B cell (primary cell): Measurements from ENCODE around the gene TADA2A. TPM values are rescaled to one million over a fixed set of nuclear protein-coding genes. Genes with fewer than 3 reads are reported as not detected.
"Not testable (repeated sequence)": the region's sequence is repeated elsewhere in the genome, so short reads cannot be mapped to it uniquely, and the experiment has no call there.

Experiments
- ATAC-seq: fragments of 200-7000 bp; cut with Tn5 transposase; one replicate; pipeline ENCODE4 v1.10.0; 2021; ENCODE audit warnings: low read depth, mild to moderate bottlenecking, moderate number of reproducible peaks, moderate library complexity
- CTCF ChIA-PET: fragments of 350-600 bp; sonication (Branson Sonifier 250); formaldehyde crosslinking; loops from one replicate; lab custom pipeline; 2021; ENCODE audit warnings: antibody characterized with exemption, inconsistent platforms; lab: Charles Lee
- POLR2A ChIA-PET: fragments of 350-600 bp; sonication (Branson Sonifier 250); formaldehyde crosslinking; loops from one replicate; lab custom pipeline; 2021; ENCODE audit warnings: antibody characterized with exemption; lab: Charles Lee
- DNase-seq: peaks from one replicate; pipeline ENCODE4 v3.0.0; 2013
- H2AFZ ChIP-seq: 2 replicates; pipeline ENCODE4 v1.6.1; 2012; ENCODE audit warnings: mild to moderate bottlenecking, low read depth, low read length; ENCODE audit not compliant: insufficient read depth, poor library complexity, severe bottlenecking
- H3K27ac ChIP-seq, 2 donors: 1 replicate in 1 of 2; 2 replicates in 1 of 2; pipeline ENCODE4 v1.5.1; 2012 to 2013; ENCODE audit warnings: low read length in 2 of 2, mild to moderate bottlenecking in 2 of 2, moderate library complexity in 1 of 2
- H3K27me3 ChIP-seq, 4 experiments: fragments of 200-600 bp in 1 of 4; sonication (generic) in 1 of 4; replicated peaks in 1 of 4; 1 replicate in 2 of 4; 2 replicates in 2 of 4; pipeline versions ENCODE4 v1.6.1 to v1.7.0; 2013 to 2016; ENCODE audit warnings: low read length in 3 of 4, mild to moderate bottlenecking in 2 of 4, mixed read lengths in 1 of 4, moderate library complexity in 1 of 4; ENCODE audit not compliant: insufficient read depth in 4 of 4, control insufficient read depth in 3 of 4; ENCODE audit errors: control extremely low read depth in 1 of 4
- H3K36me3 ChIP-seq, 2 experiments: replicated peaks in 1 of 2; 1 replicate in 1 of 2; 2 replicates in 1 of 2; pipeline versions ENCODE4 v1.6.1 to v1.7.1; 2013; ENCODE audit warnings: low read length in 1 of 2; ENCODE audit not compliant: insufficient read depth in 2 of 2, control insufficient read depth in 1 of 2; ENCODE audit errors: control extremely low read depth in 1 of 2, extremely low read depth in 1 of 2
- H3K4me1 ChIP-seq, 2 donors: fragments of 200-600 bp in 1 of 2; sonication (generic) in 1 of 2; 1 replicate in 1 of 2; 2 replicates in 1 of 2; pipeline versions ENCODE4 v1.5.1 to v1.6.1; 2013 to 2017; ENCODE audit warnings: low read length in 2 of 2; ENCODE audit not compliant: control insufficient read depth in 2 of 2, insufficient read depth in 2 of 2
- H3K4me2 ChIP-seq: replicated peaks from 2 replicates; pipeline ENCODE3; 2012; ENCODE audit warnings: mild to moderate bottlenecking, low read depth, low read length; ENCODE audit not compliant: poor library complexity, severe bottlenecking
- H3K4me3 ChIP-seq, 5 experiments: fragments of 200-600 bp in 1 of 5; sonication (generic) in 1 of 5; 1 replicate in 3 of 5; 2 replicates in 2 of 5; pipeline versions ENCODE4 v1.5.1 to v1.7.0; 2011 to 2016; ENCODE audit warnings: low read length in 4 of 5, mild to moderate bottlenecking in 4 of 5, low read depth in 2 of 5, control low read depth in 1 of 5, moderate library complexity in 1 of 5; ENCODE audit not compliant: insufficient read depth in 1 of 5; ENCODE audit errors: control extremely low read depth in 1 of 5, extremely low read depth in 1 of 5
- H3K79me2 ChIP-seq: fragments of 200-600 bp; sonication (generic); one replicate; pipeline ENCODE4 v1.6.0; 2016; ENCODE audit warnings: low read length; ENCODE audit not compliant: control insufficient read depth, insufficient read depth
- H3K9ac ChIP-seq: fragments of 200-600 bp; sonication (generic); 2 replicates; pipeline ENCODE4 v1.6.1; 2017; ENCODE audit warnings: mild to moderate bottlenecking, low read length, moderate library complexity
- H3K9me3 ChIP-seq, 3 donors: one replicate each; pipeline versions ENCODE4 v1.6.1 to v1.7.1; 2013; ENCODE audit warnings: low read length in 2 of 3; ENCODE audit not compliant: control insufficient read depth in 2 of 3, insufficient read depth in 1 of 3; ENCODE audit errors: control extremely low read depth in 1 of 3
- H4K20me1 ChIP-seq: 2 replicates; pipeline ENCODE4 v1.6.0; 2012; ENCODE audit warnings: mild to moderate bottlenecking, low read length; ENCODE audit not compliant: insufficient read depth, control insufficient read depth, poor library complexity, severe bottlenecking
- H3K27ac Mint-ChIP-seq: one replicate; pipeline ENCODE4 v1.8.0; 2021; ENCODE audit warnings: mixed read lengths
- H3K27me3 Mint-ChIP-seq: one replicate; pipeline ENCODE4 v1.8.0; 2021; ENCODE audit warnings: mixed read lengths
- H3K4me1 Mint-ChIP-seq: one replicate; pipeline ENCODE4 v1.8.0; 2021; ENCODE audit warnings: mixed read lengths
- H3K4me3 Mint-ChIP-seq: one replicate; pipeline ENCODE4 v1.8.0; 2021; ENCODE audit warnings: mixed read lengths
- H3K9me3 Mint-ChIP-seq: one replicate; pipeline ENCODE4 v1.8.0; 2022; ENCODE audit warnings: mixed read lengths; ENCODE audit not compliant: insufficient read depth
- CTCF ChIP-seq: fragments of 200-600 bp; IDR thresholded peaks from one replicate; pipeline ENCODE4 v1.8.0; 2022; ENCODE audit warnings: antibody characterized with exemption, mild to moderate bottlenecking
- EZH2 ChIP-seq: IDR thresholded peaks from 2 replicates; pipeline ENCODE4 v1.6.1; 2012; ENCODE audit warnings: borderline replicate concordance, low read depth, mild to moderate bottlenecking, moderate library complexity, low read length; ENCODE audit not compliant: insufficient read depth, poor library complexity, severe bottlenecking
- WGBS: methylation state at CpG from one replicate; pipeline ENCODE4 v1.1.5; 2013; ENCODE audit warnings: missing lambda C conversion rate; ENCODE audit not compliant: insufficient coverage; 5-methylcytosine and 5-hydroxymethylcytosine counted together
- intact Hi-C: fragments of 100-400 bp; cut with micrococcal nuclease; formaldehyde crosslinking; loops from one replicate; pipeline ENCODE4 v1.10.0; 2022
- polyA plus RNA-seq: library from polyadenylated mRNA; depleted of rRNA; stranded (reverse); fragments of >200 nt; gene quantifications from 2 replicates; pipeline ENCODE4 v1.2.3, GENCODE V29; 2012
- total RNA-seq, 2 donors: library from RNA; stranded (reverse); fragments of 120-200 nt in 1 of 2; gene quantifications; 1 replicate in 1 of 2; 2 replicates in 1 of 2; pipeline versions ENCODE4 v1.2.3 to v1.2.4, GENCODE V29; 2013 to 2022

The TADA2A gene
- total and polyA plus RNA-seq, 2 donors (not counting 1 experiment from before 2014, with no cell fraction given) = 10.9 to 43.3 TPM

GRCh38 chr17:37405955-37406634 is 591 bp upstream of the TADA2A start:
- WGBS = 0% methylated on average over 19 of the region's 21 CpGs
- peak; percentile 14 for ATAC-seq
- Histone ChIP-seq H3K9ac (peak overlapping the region; percentile 81), H3K4me1 (peaks cover 4 to 22% of the 10 kb centered on the region in 2 donors), H3K9me3 (no peaks in the 10 kb centered on the region), H4K20me1 (no peaks in the 10 kb centered on the region), H3K4me3 (peak overlapping the region; percentile 71 to 99 (median 91)), H3K36me3 (no peaks in the 10 kb centered on the region), H3K4me2 (peak overlapping the region; percentile 81), H3K27ac (peak overlapping the region; percentile 48 to 50), H2AFZ (peak overlapping the region; percentile 98), H3K27me3 (no peaks in the 10 kb centered on the region), H3K79me2 (peaks cover 49% of the 10 kb centered on the region)
- Mint-ChIP-seq H3K4me1 (peaks cover 36% of the 10 kb centered on the region), H3K4me3 (peak overlapping the region; percentile 99), H3K27me3 (no peaks in the 10 kb centered on the region), H3K9me3 (no peaks in the 10 kb centered on the region), H3K27ac (peak overlapping the region; percentile 97)
- ChIA-PET POLR2A (no interaction called here), CTCF (no interaction called here)
- DNase-seq = no peak
- intact Hi-C loops = no loop called here
- TF ChIP-seq CTCF (no peak), EZH2 (no peak)

- H4K20me1 ChIP-seq, H3K4me2 ChIP-seq, H2AFZ ChIP-seq, ATAC-seq, H3K9me3 Mint-ChIP-seq, H3K27me3 ChIP-seq, H3K9me3 ChIP-seq, H3K27me3 Mint-ChIP-seq, H3K4me3 ChIP-seq, intact Hi-C loops, DNase-seq, H3K27ac ChIP-seq, H3K9ac ChIP-seq, H3K36me3 ChIP-seq: not testable (repeated sequence)
- peak overlapping the region; percentile 56 for H3K27ac Mint-ChIP-seq
- ChIA-PET POLR2A (interaction anchor here (0.6 to 1.2 kb wide), 2 partner anchors 82 to 1459 kb away, joined by 3 read pairs; partner anchors contain the start of gene DUSP14), CTCF (interaction anchor here (0.9 to 1.6 kb wide), 3 partner anchors 10 to 202 kb away, joined by 4 to 5 read pairs (median 4); partner anchors contain the start of gene SYNRG)
- H3K79me2 ChIP-seq = peaks cover 49% of the 10 kb centered on the region
- H3K4me1 ChIP-seq = peaks cover 4 to 22% of the 10 kb centered on the region in 2 donors
- H3K4me3 Mint-ChIP-seq = peak overlapping the region; percentile 90
- peaks cover 31% of the 10 kb centered on the region for H3K4me1 Mint-ChIP-seq
- WGBS = 93% methylated on average over 13 of the region's 13 CpGs
Observed at GRCh38 chr17:37408145-37408479, 1.4 kb downstream of the TADA2A start.
